RWPE1 (cell line): Measurements from ENCODE around the gene ZNF253.
A peak's percentile ranks its signal among the peaks of the same experiment; 100 is the strongest.
"Not testable (repeated sequence)": the region's sequence is repeated elsewhere in the genome, so short reads cannot be mapped to it uniquely, and the experiment has no call there.

Experiments
- CTCF ChIA-PET: fragments of 350-600 bp; sonication (Branson Sonifier 250); formaldehyde crosslinking; extraction: SDS; loops from one replicate; lab custom pipeline; 2021; lab: Yijun Ruan, JAX
- POLR2A ChIA-PET: fragments of 400-600 bp; formaldehyde crosslinking; extraction: SDS; loops from one replicate; lab custom pipeline; 2020; ENCODE audit warnings: antibody characterized with exemption; ENCODE audit not compliant: low non-redundant PET; lab: Yijun Ruan, JAX
- DNase-seq: peaks from one replicate; pipeline ENCODE4 v3.0.0; 2012; ENCODE audit warnings: low spot score
- H3K27ac ChIP-seq: fragments of 450-650 bp; 2 replicates; pipeline ENCODE4 v1.5.1; 2017
- TF ChIP-seq, protein P1 (sequence below): fragments of 450-650 bp; conservative IDR thresholded peaks from 2 replicates; pipeline ENCODE4 v1.5.1; 2017; ENCODE audit warnings: low read depth, mild to moderate bottlenecking

The ZNF253 gene

DNA sequence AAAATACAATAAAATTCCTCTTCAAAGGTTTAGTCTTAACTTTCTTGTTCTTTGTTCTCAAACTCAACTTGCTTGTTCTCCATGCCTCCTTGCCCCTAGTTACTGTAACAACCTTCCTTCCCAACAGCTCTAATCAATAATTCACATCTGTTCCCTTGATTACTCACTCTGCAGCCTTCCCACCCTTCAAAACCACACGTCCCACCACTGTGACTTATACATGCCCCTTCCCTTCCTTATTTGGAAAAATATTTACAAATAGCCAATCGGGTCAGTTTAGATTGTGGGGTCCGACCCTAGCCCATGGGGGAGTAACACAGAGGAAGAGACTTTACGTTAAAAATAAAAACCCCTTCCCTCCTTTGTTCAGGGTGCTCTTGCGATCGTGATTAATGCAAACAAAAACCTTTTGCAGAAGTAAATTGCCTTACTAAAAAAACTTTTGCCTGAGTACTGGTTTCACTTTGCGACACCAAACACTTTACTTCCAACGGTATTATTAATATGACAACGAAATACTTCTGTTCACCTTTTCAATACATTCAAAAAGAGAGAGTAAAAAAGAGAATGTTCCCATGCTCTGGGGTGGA is 34.6 kb downstream of the ZNF253 start:
- TF ChIP-seq, protein P1, sequence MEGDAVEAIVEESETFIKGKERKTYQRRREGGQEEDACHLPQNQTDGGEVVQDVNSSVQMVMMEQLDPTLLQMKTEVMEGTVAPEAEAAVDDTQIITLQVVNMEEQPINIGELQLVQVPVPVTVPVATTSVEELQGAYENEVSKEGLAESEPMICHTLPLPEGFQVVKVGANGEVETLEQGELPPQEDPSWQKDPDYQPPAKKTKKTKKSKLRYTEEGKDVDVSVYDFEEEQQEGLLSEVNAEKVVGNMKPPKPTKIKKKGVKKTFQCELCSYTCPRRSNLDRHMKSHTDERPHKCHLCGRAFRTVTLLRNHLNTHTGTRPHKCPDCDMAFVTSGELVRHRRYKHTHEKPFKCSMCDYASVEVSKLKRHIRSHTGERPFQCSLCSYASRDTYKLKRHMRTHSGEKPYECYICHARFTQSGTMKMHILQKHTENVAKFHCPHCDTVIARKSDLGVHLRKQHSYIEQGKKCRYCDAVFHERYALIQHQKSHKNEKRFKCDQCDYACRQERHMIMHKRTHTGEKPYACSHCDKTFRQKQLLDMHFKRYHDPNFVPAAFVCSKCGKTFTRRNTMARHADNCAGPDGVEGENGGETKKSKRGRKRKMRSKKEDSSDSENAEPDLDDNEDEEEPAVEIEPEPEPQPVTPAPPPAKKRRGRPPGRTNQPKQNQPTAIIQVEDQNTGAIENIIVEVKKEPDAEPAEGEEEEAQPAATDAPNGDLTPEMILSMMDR = no peak
- ChIA-PET CTCF (interaction anchor here (0.6 kb wide), 1 partner anchor 136 kb away, joined by 3 read pairs; no protein-coding TSS in a partner anchor), POLR2A (no interaction called here)
- DNase-seq = no peak
- peak overlapping the region; percentile 78 for H3K27ac ChIP-seq

DNA sequence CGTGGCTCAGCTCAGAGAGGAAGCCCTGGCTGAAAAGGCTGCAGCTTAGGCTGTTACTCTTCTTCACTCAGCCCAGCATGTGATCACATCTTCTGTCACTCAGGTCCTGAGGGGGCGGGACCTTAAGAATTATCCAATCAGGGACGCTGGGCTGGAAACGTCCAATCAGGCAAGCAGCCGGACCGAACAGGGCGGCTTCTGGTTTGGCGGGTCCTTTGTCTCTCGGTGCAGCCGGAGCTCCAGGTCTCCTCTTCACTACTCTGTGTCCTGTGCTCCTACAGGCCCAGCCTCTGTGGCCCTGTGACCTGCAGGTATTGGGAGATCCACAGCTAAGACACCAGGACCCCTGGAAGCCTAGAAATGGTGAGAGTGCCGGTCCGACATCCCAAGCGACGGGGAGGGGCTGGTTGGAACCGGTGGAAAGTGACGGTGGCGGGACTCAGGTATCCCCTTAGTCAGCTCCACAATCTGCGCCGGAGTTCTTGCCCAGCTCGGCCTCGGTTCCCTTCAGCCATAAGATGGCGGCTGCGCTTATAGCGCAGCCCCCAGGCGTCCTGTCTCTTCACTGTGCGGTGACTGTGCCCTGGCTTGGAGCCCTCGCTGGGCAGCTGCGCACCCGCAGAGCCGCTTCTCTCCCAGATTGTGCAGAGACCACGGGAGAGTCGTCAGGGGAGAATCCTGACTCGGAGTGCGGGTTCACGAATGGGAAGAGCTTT is 35.2 kb downstream of the ZNF253 start, which contains the start of gene ZNF93:
ZNF93 (plus strand) TSS at position 218 of the 716 bp plus-strand sequence; CDS start at position 361, 143 bp downstream.
- CTCF ChIA-PET = interaction anchor here (0.6 kb wide), 1 partner anchor 136 kb away, joined by 3 read pairs; no protein-coding TSS in a partner anchor
- DNase-seq = peak; percentile 83
- POLR2A ChIA-PET = no interaction called here
- H3K27ac ChIP-seq = peak within 1 kb of the TSS; percentile 78
- TF ChIP-seq, protein P1 = no peak

DNA sequence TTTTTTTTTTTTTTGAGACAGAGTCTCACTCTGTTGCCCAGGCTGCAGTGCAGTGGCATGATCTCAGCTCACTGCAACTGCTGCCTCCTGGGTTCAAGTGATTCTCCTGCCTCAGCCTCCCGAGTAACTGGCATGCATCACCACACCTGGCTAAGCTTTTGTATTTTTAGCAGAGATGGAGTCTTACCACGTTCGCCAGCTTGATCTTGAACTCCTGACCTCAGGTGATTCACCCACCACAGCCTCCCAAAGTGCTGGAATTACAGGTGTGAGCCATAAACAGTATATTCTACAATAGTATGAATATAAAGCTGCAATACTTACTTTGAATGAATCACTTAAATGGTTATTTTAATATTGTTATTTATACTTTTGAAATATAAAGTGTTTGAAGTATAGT is 41.9 kb downstream of the ZNF253 start:
- DNase-seq, POLR2A ChIA-PET, H3K27ac ChIP-seq, CTCF ChIA-PET: not testable (repeated sequence)

DNA sequence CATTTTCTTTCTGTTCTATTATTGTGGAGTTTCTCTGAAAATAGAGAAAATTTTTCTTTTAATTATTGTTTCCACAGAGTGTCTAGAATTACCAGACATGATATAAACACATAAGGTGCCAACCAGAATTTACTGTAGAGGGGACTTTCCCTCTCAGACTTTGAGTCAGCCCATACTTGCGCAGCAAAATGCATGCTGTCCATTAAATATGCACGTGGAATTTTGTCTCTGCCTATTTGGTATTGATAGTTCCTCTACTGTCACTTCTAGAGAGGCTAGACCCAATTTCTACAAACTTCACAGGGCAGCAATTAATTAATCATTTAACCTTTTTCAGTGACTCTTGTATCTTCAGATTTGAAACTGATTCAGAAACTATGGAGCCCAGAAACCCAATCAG is 44.0 kb downstream of the ZNF253 start:
- ChIA-PET POLR2A (no interaction called here), CTCF (no interaction called here)

DNA sequence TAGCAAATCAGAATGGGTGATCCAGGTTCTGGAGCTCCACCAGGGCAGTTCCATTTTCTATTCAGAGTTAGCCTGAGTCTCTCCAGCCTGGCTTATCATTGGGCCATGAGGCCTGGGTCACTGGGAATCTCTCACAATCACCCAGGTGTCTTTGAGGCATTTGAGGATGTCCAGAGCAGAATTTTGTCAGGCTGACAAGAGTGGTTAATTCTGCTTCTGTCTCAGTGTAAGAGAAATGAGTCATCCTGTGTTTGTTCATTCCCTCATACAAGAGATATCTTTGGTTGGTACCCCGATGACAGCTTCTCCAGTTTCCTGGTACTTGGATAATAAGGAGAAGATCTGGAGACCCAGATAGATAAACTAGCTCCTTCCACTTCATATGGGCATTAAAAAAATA is 45.5 kb downstream of the ZNF253 start:
- no peak for DNase-seq
- TF ChIP-seq, protein P1 = no peak
- no peak overlapping the region for H3K27ac ChIP-seq
- ChIA-PET CTCF (interaction anchor here (0.6 kb wide), 1 partner anchor 242 kb away, joined by 3 read pairs; the partner anchor contains the start of gene ZNF101), POLR2A (no interaction called here)

More for the DNA sequence above, 44.0 kb downstream of the ZNF253 start:
- DNase-seq = no peak
- TF ChIP-seq, protein P1 = no peak
- H3K27ac ChIP-seq = no peak overlapping the region

DNA sequence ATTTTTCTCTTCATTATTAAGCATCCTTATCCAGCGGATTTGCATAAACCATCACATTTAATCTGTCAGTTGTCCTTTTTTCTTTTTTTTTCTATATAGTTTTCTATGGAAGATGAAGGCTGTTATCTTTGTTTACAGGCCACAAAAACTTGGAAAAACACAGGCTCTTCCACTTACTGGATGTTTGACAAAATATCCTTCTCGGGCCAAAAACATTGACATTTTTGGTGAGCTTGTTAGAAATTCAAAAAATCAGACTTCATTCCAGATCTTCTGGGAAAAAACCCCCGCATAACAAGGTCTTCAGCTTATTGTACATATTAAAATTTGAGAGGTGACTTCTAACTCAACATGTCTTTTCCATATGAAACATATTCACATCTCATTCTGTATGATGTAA is 48.9 kb downstream of the ZNF253 start:
- H3K27ac ChIP-seq = no peak overlapping the region
- no peak for DNase-seq
- POLR2A ChIA-PET = no interaction called here
- CTCF ChIA-PET = no interaction called here
- TF ChIP-seq, protein P1 = no peak

DNA sequence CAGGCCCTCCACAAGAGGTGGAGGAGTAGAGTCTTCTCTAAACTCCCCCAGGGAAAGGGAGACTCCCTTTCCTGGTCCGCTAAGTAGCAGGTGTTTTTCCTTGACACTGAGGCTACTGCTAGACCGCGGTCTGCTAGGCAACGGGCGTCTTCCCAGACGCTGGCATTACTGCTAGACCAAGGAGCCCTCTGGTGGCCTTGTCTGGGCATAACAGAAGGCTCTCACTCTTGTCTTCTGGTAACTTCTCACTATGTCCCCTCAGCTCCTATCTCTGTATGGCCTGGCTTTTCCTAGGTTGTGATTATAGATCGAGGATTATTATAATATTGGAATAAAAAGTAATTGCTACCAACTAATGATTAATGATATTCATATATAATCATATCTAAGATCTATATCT is 64.7 kb downstream of the ZNF253 start:
- H3K27ac ChIP-seq, DNase-seq, POLR2A ChIA-PET, CTCF ChIA-PET: not testable (repeated sequence)

DNA sequence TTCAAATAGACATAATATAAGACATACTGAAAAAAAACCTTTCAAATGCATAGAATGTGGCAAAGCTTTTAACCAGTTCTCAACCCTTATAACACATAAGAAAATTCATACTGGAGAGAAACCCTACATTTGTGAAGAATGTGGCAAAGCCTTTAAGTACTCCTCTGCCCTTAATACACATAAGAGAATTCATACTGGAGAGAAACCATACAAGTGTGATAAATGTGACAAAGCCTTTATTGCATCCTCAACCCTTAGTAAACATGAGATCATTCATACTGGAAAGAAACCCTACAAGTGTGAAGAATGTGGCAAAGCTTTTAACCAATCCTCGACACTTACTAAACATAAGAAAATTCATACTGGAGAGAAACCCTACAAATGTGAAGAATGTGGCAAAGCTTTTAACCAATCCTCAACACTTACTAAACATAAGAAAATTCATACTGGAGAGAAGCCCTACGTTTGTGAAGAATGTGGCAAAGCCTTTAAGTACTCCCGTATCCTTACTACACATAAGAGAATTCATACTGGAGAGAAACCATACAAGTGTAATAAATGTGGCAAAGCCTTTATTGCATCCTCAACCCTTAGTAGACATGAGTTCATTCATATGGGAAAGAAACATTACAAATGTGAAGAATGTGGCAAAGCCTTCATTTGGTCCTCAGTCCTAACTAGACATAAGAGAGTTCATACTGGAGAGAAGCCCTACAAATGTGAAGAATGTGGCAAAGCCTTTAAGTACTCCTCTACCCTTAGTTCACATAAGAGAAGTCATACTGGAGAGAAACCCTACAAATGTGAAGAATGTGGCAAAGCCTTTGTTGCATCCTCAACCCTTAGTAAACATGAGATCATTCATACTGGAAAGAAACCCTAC is 68.0 kb downstream of the ZNF253 start:
- DNase-seq, H3K27ac ChIP-seq, POLR2A ChIA-PET, CTCF ChIA-PET: not testable (repeated sequence)
